ENCODE measurements around the gene FAM114A1.

GRCh38 chr4:38818441-38818976 is 49.1 kb upstream of the FAM114A1 start:
- TF ChIP-seq CTCF (IDR thresholded peaks at IDR 0.05; ENCODE audit: insufficient read depth, low read length) = no peak
- TF ChIP-seq GABPA (IDR thresholded peaks at IDR 0.05; ENCODE audit: low read depth) = no peak
- TF ChIP-seq POLR2AphosphoS5 (IDR thresholded peaks at IDR 0.05; ENCODE audit: low read depth) = no peak
- TF ChIP-seq, protein P1, sequence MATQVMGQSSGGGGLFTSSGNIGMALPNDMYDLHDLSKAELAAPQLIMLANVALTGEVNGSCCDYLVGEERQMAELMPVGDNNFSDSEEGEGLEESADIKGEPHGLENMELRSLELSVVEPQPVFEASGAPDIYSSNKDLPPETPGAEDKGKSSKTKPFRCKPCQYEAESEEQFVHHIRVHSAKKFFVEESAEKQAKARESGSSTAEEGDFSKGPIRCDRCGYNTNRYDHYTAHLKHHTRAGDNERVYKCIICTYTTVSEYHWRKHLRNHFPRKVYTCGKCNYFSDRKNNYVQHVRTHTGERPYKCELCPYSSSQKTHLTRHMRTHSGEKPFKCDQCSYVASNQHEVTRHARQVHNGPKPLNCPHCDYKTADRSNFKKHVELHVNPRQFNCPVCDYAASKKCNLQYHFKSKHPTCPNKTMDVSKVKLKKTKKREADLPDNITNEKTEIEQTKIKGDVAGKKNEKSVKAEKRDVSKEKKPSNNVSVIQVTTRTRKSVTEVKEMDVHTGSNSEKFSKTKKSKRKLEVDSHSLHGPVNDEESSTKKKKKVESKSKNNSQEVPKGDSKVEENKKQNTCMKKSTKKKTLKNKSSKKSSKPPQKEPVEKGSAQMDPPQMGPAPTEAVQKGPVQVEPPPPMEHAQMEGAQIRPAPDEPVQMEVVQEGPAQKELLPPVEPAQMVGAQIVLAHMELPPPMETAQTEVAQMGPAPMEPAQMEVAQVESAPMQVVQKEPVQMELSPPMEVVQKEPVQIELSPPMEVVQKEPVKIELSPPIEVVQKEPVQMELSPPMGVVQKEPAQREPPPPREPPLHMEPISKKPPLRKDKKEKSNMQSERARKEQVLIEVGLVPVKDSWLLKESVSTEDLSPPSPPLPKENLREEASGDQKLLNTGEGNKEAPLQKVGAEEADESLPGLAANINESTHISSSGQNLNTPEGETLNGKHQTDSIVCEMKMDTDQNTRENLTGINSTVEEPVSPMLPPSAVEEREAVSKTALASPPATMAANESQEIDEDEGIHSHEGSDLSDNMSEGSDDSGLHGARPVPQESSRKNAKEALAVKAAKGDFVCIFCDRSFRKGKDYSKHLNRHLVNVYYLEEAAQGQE (IDR thresholded peaks at IDR 0.05; ENCODE audit: insufficient replicate concordance, low read depth) = no peak
